Measurements from ENCODE around the gene PLXNA4.
A peak's percentile ranks its signal among the peaks of the same experiment; 100 is the strongest.

Gene PLXNA4

GRCh38 chr7:132083537-132084123 lies 492.6 kb downstream of the PLXNA4 start (continued):
- TF ChIP-seq ZBTB48 (tag by site-specific recombination; IDR thresholded peaks at IDR 0.05): no peak
- no peak for TF ChIP-seq ZBTB17 (tag by site-specific recombination; IDR thresholded peaks at IDR 0.05)
- TF ChIP-seq ZNF274 (IDR thresholded peaks at IDR 0.05; ENCODE audit: low read length): no peak
- TF ChIP-seq ZNF274 (tag by site-specific recombination; IDR thresholded peaks at IDR 0.05; ENCODE audit: borderline replicate concordance): no peak
- no peak for TF ChIP-seq RBAK (tag by site-specific recombination; IDR thresholded peaks at IDR 0.05)

GRCh38 chr7:132083126-132083525 lies 493.1 kb downstream of the PLXNA4 start:
- H3K4me1 ChIP-seq (ENCODE audit: control insufficient read depth, insufficient read depth, low read length): no peaks in the 10 kb centered on the region
- H3K36me3 ChIP-seq (ENCODE audit: control insufficient read depth in 2 of 2, insufficient read depth in 1 of 2, low read length in 2 of 2): no peaks in the 10 kb centered on the region
- POLR2A ChIA-PET: no interaction called here
- TF ChIP-seq ZBTB48 (tag by site-specific recombination; IDR thresholded peaks at IDR 0.05) (no peak), ZBTB1 (tag by site-specific recombination; IDR thresholded peaks at IDR 0.05) (no peak), ZNF791 (tag by site-specific recombination; IDR thresholded peaks at IDR 0.05) (no peak), PRDM2 (tag by site-specific recombination; IDR thresholded peaks at IDR 0.05; ENCODE audit: borderline replicate concordance) (no peak), ZBTB20 (tag by site-specific recombination; IDR thresholded peaks at IDR 0.05) (no peak), ZNF558 (tag by site-specific recombination; IDR thresholded peaks at IDR 0.05) (no peak)
- H3K9me3 ChIP-seq (ENCODE audit: control insufficient read depth, insufficient read depth, low read depth, low read length): no peaks in the 10 kb centered on the region
- H3K4me3 ChIP-seq (ENCODE audit: low read depth, low read length): no peak overlapping the region
- H3K27ac ChIP-seq (ENCODE audit: extremely low read depth, low read depth, low read length): no peak overlapping the region
- CTCF ChIA-PET: no interaction called here

- Histone ChIP-seq H3K36me3 (ENCODE audit: control insufficient read depth in 2 of 2, insufficient read depth in 1 of 2, low read length in 2 of 2) (no peaks in the 10 kb centered on the region), H3K4me1 (ENCODE audit: control insufficient read depth, insufficient read depth, low read length) (no peaks in the 10 kb centered on the region), H3K27ac (ENCODE audit: extremely low read depth, low read depth, low read length) (no peak overlapping the region), H3K9me3 (ENCODE audit: control insufficient read depth, insufficient read depth, low read depth, low read length) (no peaks in the 10 kb centered on the region), H3K4me3 (ENCODE audit: low read depth, low read length) (no peak overlapping the region)
- TF ChIP-seq ZBTB6 (tag by site-specific recombination; IDR thresholded peaks at IDR 0.05) (no peak), GLIS1 (tag by site-specific recombination; IDR thresholded peaks at IDR 0.05) (peak; percentile 82), FEZF1 (tag by site-specific recombination; IDR thresholded peaks at IDR 0.05) (peak; percentile 41; the same call in 1 of the 2 replicates)
- CTCF ChIA-PET: interaction anchor here (0.6 kb wide), 1 partner anchor 196 kb away, joined by 3 read pairs; no protein-coding TSS in a partner anchor
- POLR2A ChIA-PET: no interaction called here
Measured at GRCh38 chr7:132082394-132082793, 493.9 kb downstream of the PLXNA4 start.

- no peaks in the 10 kb centered on the region for H3K36me3 ChIP-seq (ENCODE audit: control insufficient read depth in 2 of 2, insufficient read depth in 1 of 2, low read length in 2 of 2)
- no peak overlapping the region for H3K4me3 ChIP-seq (ENCODE audit: low read depth, low read length)
- no peaks in the 10 kb centered on the region for H3K9me3 ChIP-seq (ENCODE audit: control insufficient read depth, insufficient read depth, low read depth, low read length)
- POLR2A ChIA-PET: no interaction called here
- H3K27ac ChIP-seq (ENCODE audit: extremely low read depth, low read depth, low read length): no peak overlapping the region
- CTCF ChIA-PET: interaction anchor here (0.6 to 1.5 kb wide), 2 partner anchors 9 to 173 kb away, joined by 3 to 4 read pairs; no protein-coding TSS in a partner anchor
- H3K4me1 ChIP-seq (ENCODE audit: control insufficient read depth, insufficient read depth, low read length): no peaks in the 10 kb centered on the region
- TF ChIP-seq BCL6B (tag by site-specific recombination; IDR thresholded peaks at IDR 0.05): no peak
- no peak for TF ChIP-seq ZFHX2 (tag by site-specific recombination; conservative IDR thresholded peaks at IDR 0.05)
- TF ChIP-seq ZNF544 (tag by site-specific recombination; IDR thresholded peaks at IDR 0.05): no peak
- no peak for TF ChIP-seq HOXD13 (CRISPR knock-in tag; IDR thresholded peaks at IDR 0.05; ENCODE audit: borderline replicate concordance)
- no peak for TF ChIP-seq ZFP37 (tag by site-specific recombination; IDR thresholded peaks at IDR 0.05)
- TF ChIP-seq ZNF148 (tag by site-specific recombination; IDR thresholded peaks at IDR 0.05; ENCODE audit: borderline replicate concordance): no peak
- TF ChIP-seq ZNF670 (tag by site-specific recombination; IDR thresholded peaks at IDR 0.05; ENCODE audit: low read depth): no peak
Measured at GRCh38 chr7:132081686-132082085, 494.6 kb downstream of the PLXNA4 start.

Measured in HEK293 (cell line).